ENCODE results near the gene CENPL.

GRCh38 chr1:173758980-173759379 is 65.7 kb downstream of the CENPL start:
- TF ChIP-seq CTCF (IDR thresholded peaks at IDR 0.05) (no peak), POLR2A (IDR thresholded peaks at IDR 0.05) (no peak)

All from right lobe of liver (tissue), 4 donors.